ENCODE results near the gene DOCK8. TPM values are rescaled to one million over a fixed set of nuclear protein-coding genes. Genes with fewer than 3 reads are reported as not detected.
A peak's percentile ranks its signal among the peaks of the same experiment; 100 is the strongest.

DOCK8 gene
- total and polyA plus RNA-seq, 2 of the 13 experiments (the other 11 are each of a cell fraction or from before 2014, with no cell fraction given) = 0.28 to 0.38 TPM

- TF ChIP-seq MTERF4 (CRISPR knock-in tag; IDR thresholded peaks at IDR 0.05) (peak; percentile 78; the same call in 1 of the 2 replicates), IRF9 (CRISPR knock-in tag; IDR thresholded peaks at IDR 0.05; ENCODE audit: borderline replicate concordance) (0 out of 2 replicates have a peak, but pooled peaks have one; percentile 33), REPIN1 (CRISPR knock-in tag; IDR thresholded peaks at IDR 0.05; ENCODE audit: borderline replicate concordance, low read depth) (0 out of 2 replicates have a peak, but pooled peaks have one; percentile 3), ZNF556 (CRISPR knock-in tag; IDR thresholded peaks at IDR 0.05; ENCODE audit: borderline replicate concordance) (0 out of 2 replicates have a peak, but pooled peaks have one; percentile 18), ZNF709 (CRISPR knock-in tag; IDR thresholded peaks at IDR 0.05) (peak; percentile 58; the same call in 1 of the 2 replicates), MAZ (IDR thresholded peaks at IDR 0.05; ENCODE audit: borderline replicate concordance, low read depth, low read length) (0 out of 2 replicates have a peak, but pooled peaks have one; percentile 3), MAZ (CRISPR knock-in tag; IDR thresholded peaks at IDR 0.05; ENCODE audit: low read depth) (no peak; the same call in 1 of the 2 replicates), SMAD1 (CRISPR knock-in tag; IDR thresholded peaks at IDR 0.05; ENCODE audit: borderline replicate concordance, low read depth) (peak; percentile 49; the same call in 1 of the 2 replicates), ZNF546 (CRISPR knock-in tag; conservative IDR thresholded peaks at IDR 0.05) (no peak), BRD4 (CRISPR knock-in tag; IDR thresholded peaks at IDR 0.05) (0 out of 2 replicates have a peak, but pooled peaks have one; percentile 3), MXD1 (CRISPR knock-in tag; IDR thresholded peaks at IDR 0.05) (0 out of 2 replicates have a peak, but pooled peaks have one; percentile 16), DZIP1 (CRISPR knock-in tag; IDR thresholded peaks at IDR 0.05) (0 out of 2 replicates have a peak, but pooled peaks have one; percentile 9), JUNB (CRISPR knock-in tag; IDR thresholded peaks at IDR 0.05; ENCODE audit: borderline replicate concordance) (no peak), ZNF292 (CRISPR knock-in tag; IDR thresholded peaks at IDR 0.05; ENCODE audit: borderline replicate concordance, low read depth) (0 out of 2 replicates have a peak, but pooled peaks have one; percentile 7), CEBPG (CRISPR knock-in tag; IDR thresholded peaks at IDR 0.05) (no peak), DMTF1 (CRISPR knock-in tag; IDR thresholded peaks at IDR 0.05) (no peak), NCOR1 (IDR thresholded peaks at IDR 0.05; ENCODE audit: borderline replicate concordance, low read length) (no peak), ZFP41 (CRISPR knock-in tag; IDR thresholded peaks at IDR 0.05; ENCODE audit: borderline replicate concordance) (no peak; the same call in 1 of the 2 replicates)
Observed at GRCh38 chr9:470552-471194, 256.0 kb downstream of the DOCK8 start (continued).
